ENCODE data around the gene CAMKK2.

GRCh38 chr12:121189131-121189530 lies 107.4 kb downstream of the CAMKK2 start:
- no peak for TF ChIP-seq CTCF (IDR thresholded peaks at IDR 0.05; ENCODE audit: poor library complexity, severe bottlenecking)
- TF ChIP-seq EZH2 (IDR thresholded peaks at IDR 0.05; ENCODE audit: borderline replicate concordance, insufficient read depth, low read length, poor library complexity, severe bottlenecking) = no peak
- TF ChIP-seq TAF1 (IDR thresholded peaks at IDR 0.05; ENCODE audit: low read depth) = no peak
- no peak for TF ChIP-seq EP300 (conservative IDR thresholded peaks at IDR 0.05; ENCODE audit: poor library complexity, severe bottlenecking)
- TF ChIP-seq RAD21 (conservative IDR thresholded peaks at IDR 0.05) = no peak
- no peak for TF ChIP-seq MXI1 (conservative IDR thresholded peaks at IDR 0.05; ENCODE audit: poor library complexity, severe bottlenecking)
- no peak for TF ChIP-seq POLR2AphosphoS5 (IDR thresholded peaks at IDR 0.05)
- no peak for TF ChIP-seq REST (IDR thresholded peaks at IDR 0.05; ENCODE audit: borderline replicate concordance)
